K562 (cell line): ENCODE data around the gene TIMM10. TPM values are rescaled to one million over a fixed set of nuclear protein-coding genes. Genes with fewer than 3 reads are reported as not detected.

Source experiments
- ATAC-seq: fragments of 200-7000 bp; cut with Tn5 transposase; 3 replicates; pipeline ENCODE4 v1.9.1; 2020; ENCODE audit warnings: moderate library complexity
- BruUV-seq: library from RNA; stranded (reverse); fragments of 400-500 nt; replicated peaks from 2 replicates; lab custom pipeline; 2021; lab: Mats Ljungman, UMichigan
- CTCF ChIA-PET: fragments of 300-600 bp; formaldehyde crosslinking; extraction: SDS; loops from one replicate; lab custom pipeline; 2021; ENCODE audit warnings: low intra/inter-chr PET ratio; lab: Yijun Ruan, JAX
- POLR2A ChIA-PET: fragments of 300-600, 350-650 bp; sonication (Branson Sonifier 250); formaldehyde crosslinking; extraction: SDS; loops from one replicate; lab custom pipeline; 2021; ENCODE audit warnings: antibody characterized with exemption, inconsistent platforms; lab: Yijun Ruan, JAX
- DNase-seq, 4 experiments: peaks; one replicate each; pipeline versions ENCODE4 v3.0.0 to v3.0.0-alpha.2; 2011 to 2018; ENCODE audit warnings: low spot score in 3 of 4, mixed read lengths in 3 of 4; ENCODE audit errors: extremely low read depth in 1 of 4
- FAIRE-seq: peaks from 2 replicates; lab custom pipeline; 2011; peaks lifted over from hg19 to GRCh38; lab: Jason Lieb, UNC
- H2AFZ ChIP-seq: 2 replicates; pipeline ENCODE4 v1.6.0; 2011; ENCODE audit warnings: low read depth, low read length, control low read depth, inconsistent platforms
- H3K27ac ChIP-seq: fragments of 200-600 bp; 3 replicates; pipeline ENCODE4 v1.8.0; 2011; ENCODE audit warnings: low read depth, mild to moderate bottlenecking, control low read depth, inconsistent platforms, low read length, moderate library complexity, mixed read lengths; ENCODE audit errors: extremely low read depth
- H3K27me3 ChIP-seq, 2 experiments: fragments of 300-600 bp in 1 of 2; 2 replicates in 1 of 2; 3 replicates in 1 of 2; pipeline versions ENCODE4 v1.6.0 to v1.8.0; 2011; ENCODE audit warnings: inconsistent platforms in 2 of 2, low read length in 2 of 2, mild to moderate bottlenecking in 1 of 2, mixed read lengths in 1 of 2, moderate library complexity in 1 of 2; ENCODE audit not compliant: control insufficient read depth in 2 of 2, insufficient read depth in 2 of 2
- H3K36me3 ChIP-seq: fragments of 300-600 bp; 3 replicates; pipeline ENCODE4 v1.8.0; 2011; ENCODE audit warnings: mild to moderate bottlenecking, low read length, inconsistent platforms; ENCODE audit not compliant: control insufficient read depth, insufficient read depth
- H3K4me1 ChIP-seq, 2 experiments: fragments of 200-600 bp in 1 of 2; replicated peaks in 1 of 2; 2 replicates in 1 of 2; 3 replicates in 1 of 2; pipeline versions ENCODE4 v1.5.1 to v1.8.0; 2011; ENCODE audit warnings: inconsistent platforms in 2 of 2, low read length in 2 of 2, mild to moderate bottlenecking in 1 of 2, mixed read lengths in 1 of 2, moderate library complexity in 1 of 2; ENCODE audit not compliant: control insufficient read depth in 2 of 2, insufficient read depth in 2 of 2
- H3K4me2 ChIP-seq: 2 replicates; pipeline ENCODE4 v1.6.1; 2011; ENCODE audit warnings: low read length, control low read depth, inconsistent platforms, mixed read lengths; ENCODE audit not compliant: insufficient read depth
- H3K4me3 ChIP-seq: fragments of 200-600 bp; sonication (generic), shearing (Covaris generic); 2 replicates; pipeline ENCODE4 v1.5.1; 2016; ENCODE audit warnings: control low read depth, inconsistent platforms
- H3K79me2 ChIP-seq: fragments of 200-600 bp; 3 replicates; pipeline ENCODE4 v1.8.0; 2011; ENCODE audit warnings: low read length, inconsistent platforms; ENCODE audit not compliant: control insufficient read depth, insufficient read depth
- H3K9ac ChIP-seq, 2 experiments: 2 replicates each; pipeline versions ENCODE4 v1.6.0 to v1.6.1; 2011; ENCODE audit warnings: low read depth in 2 of 2, low read length in 2 of 2, control low read depth in 1 of 2, inconsistent platforms in 1 of 2, mild to moderate bottlenecking in 1 of 2, mixed read lengths in 1 of 2; ENCODE audit not compliant: insufficient read depth in 1 of 2
- H3K9me1 ChIP-seq: one replicate; pipeline ENCODE4 v1.6.0; 2011; ENCODE audit warnings: inconsistent platforms, mild to moderate bottlenecking, low read length, moderate library complexity; ENCODE audit not compliant: control insufficient read depth, insufficient read depth
- H3K9me3 ChIP-seq: replicated peaks from 2 replicates; pipeline ENCODE4 v1.5.1; 2011; ENCODE audit warnings: low read depth, low read length, inconsistent platforms; ENCODE audit not compliant: control insufficient read depth, insufficient read depth
- H4K20me1 ChIP-seq: replicated peaks from 2 replicates; pipeline ENCODE4 v1.6.1; 2011; ENCODE audit warnings: low read length, inconsistent platforms, mixed read lengths; ENCODE audit not compliant: control insufficient read depth, insufficient read depth
- BRF1 ChIP-seq: IDR thresholded peaks from 3 replicates; pipeline ENCODE4 v1.6.1; 2011; ENCODE audit warnings: borderline replicate concordance, mild to moderate bottlenecking; ENCODE audit not compliant: insufficient read length; ENCODE audit errors: extremely low read depth
- CBX8 ChIP-seq: fragments of 200-600 bp; sonication (generic); IDR thresholded peaks from 2 replicates; pipeline ENCODE4 v1.6.1; 2012; ENCODE audit warnings: borderline replicate concordance, mixed run types, low read depth, mild to moderate bottlenecking, moderate library complexity, mixed read lengths, low read length, control low read depth, inconsistent platforms; ENCODE audit not compliant: poor library complexity, severe bottlenecking; ENCODE audit errors: extremely low read depth
- CXXC5 ChIP-seq: fragments of 250-450 bp; sonication (Bioruptor Pico); IDR thresholded peaks from 2 replicates; pipeline ENCODE4 v1.8.0; 2022; ENCODE audit warnings: inconsistent platforms, mild to moderate bottlenecking, moderate library complexity
- EGR1 ChIP-seq: fragments of 450-650 bp; conservative IDR thresholded peaks from 2 replicates; pipeline ENCODE4 v1.6.1; 2017; ENCODE audit warnings: mild to moderate bottlenecking
- HIVEP1 ChIP-seq: fragments of 250-450 bp; sonication (Bioruptor Pico); IDR thresholded peaks from 2 replicates; pipeline ENCODE4 v1.4.0; 2020; ENCODE audit warnings: mild to moderate bottlenecking
- JUND ChIP-seq, 2 experiments: IDR thresholded peaks; 2 replicates in 1 of 2; 3 replicates in 1 of 2; pipeline ENCODE4 v1.6.1; 2011; ENCODE audit warnings: borderline replicate concordance in 2 of 2, low read depth in 2 of 2, low read length in 2 of 2, improper control_type of control experiment in 1 of 2, missing biosample characterization in 1 of 2, missing genetic modification characterization in 1 of 2, missing genetic modification reagents in 1 of 2
- LEF1 ChIP-seq: fragments of 450-650 bp; IDR thresholded peaks from 2 replicates; pipeline ENCODE4 v1.6.1; 2016; ENCODE audit warnings: mild to moderate bottlenecking
- MXI1 ChIP-seq: IDR thresholded peaks from 2 replicates; pipeline ENCODE4 v1.6.1; 2011; ENCODE audit warnings: low read depth, mild to moderate bottlenecking, improper control_type of control experiment, low read length
- POLR2AphosphoS2 ChIP-seq: IDR thresholded peaks from 2 replicates; pipeline ENCODE4 v1.6.1; 2012; ENCODE audit warnings: low read length, improper control_type of control experiment
- POLR3A ChIP-seq: IDR thresholded peaks from 2 replicates; pipeline ENCODE4 v1.6.1; 2011; ENCODE audit warnings: borderline replicate concordance, mild to moderate bottlenecking, moderate library complexity; ENCODE audit not compliant: insufficient read length, insufficient read depth; ENCODE audit errors: extremely low read depth
- SAFB ChIP-seq: fragments of 200-400 bp; formaldehyde crosslinking; IDR thresholded peaks from 2 replicates; pipeline ENCODE4 v1.6.1; 2017; ENCODE audit warnings: low read depth, low read length, borderline replicate concordance
- SMARCC2 ChIP-seq: fragments of 450-650 bp; IDR thresholded peaks from 2 replicates; pipeline ENCODE4 v1.6.1; 2017; ENCODE audit warnings: antibody characterized with exemption, moderate library complexity, mild to moderate bottlenecking, low read depth
- SP1 ChIP-seq: sonication (generic); formaldehyde crosslinking; IDR thresholded peaks from 2 replicates; pipeline ENCODE4 v1.8.1; 2022; ENCODE audit warnings: mild to moderate bottlenecking, missing genetic modification reagents
- ZNF12 ChIP-seq: sonication (generic); formaldehyde crosslinking; IDR thresholded peaks from 2 replicates; pipeline ENCODE4 v1.4.0; 2020; ENCODE audit warnings: mild to moderate bottlenecking, missing genetic modification reagents
- ZNF184 ChIP-seq: sonication (generic); formaldehyde crosslinking; IDR thresholded peaks from 2 replicates; pipeline ENCODE4 v1.5.0; 2020; ENCODE audit warnings: missing genetic modification reagents
- ZNF398 ChIP-seq: fragments of 250-450 bp; sonication (Bioruptor Pico); IDR thresholded peaks from 2 replicates; pipeline ENCODE4 v1.8.0; 2021; ENCODE audit warnings: moderate library complexity, mild to moderate bottlenecking, inconsistent platforms
- ZNF780A ChIP-seq: fragments of 250-450 bp; sonication (Bioruptor Pico); IDR thresholded peaks from 2 replicates; pipeline ENCODE4 v1.5.0; 2021; ENCODE audit warnings: mild to moderate bottlenecking
- WGBS: fragments of 100-300 bp; shearing (Covaris generic); methylation state at CpG from one replicate; pipeline ENCODE4 v1.1.6; 2016; ENCODE audit warnings: low coverage, mixed read lengths; ENCODE audit not compliant: insufficient coverage; ENCODE audit errors: missing lambda C conversion rate; 5-methylcytosine and 5-hydroxymethylcytosine counted together
- in situ Hi-C: fragments of 300-500 bp; cut with MboI; formaldehyde crosslinking; loops from 4 replicates; pipeline ENCODE4 v1.15.0; 2018; ENCODE audit warnings: inconsistent platforms, mixed read lengths
- intact Hi-C: fragments of 100-400 bp; cut with micrococcal nuclease; formaldehyde crosslinking; loops from 2 replicates; pipeline ENCODE4 v1.14.2; 2022
- polyA plus RNA-seq, 8 experiments: library from polyadenylated mRNA; depleted of rRNA in 4 of 8; stranded (reverse) in 5 of 8; unstranded in 3 of 8; fragments of >200 nt; fragmentation: Nextera tagmentation in 2 of 8; fragmentation: Illumina TruSeq in 1 of 8; extraction: Ambion mirVana in 2 of 8; extraction: Trizol in 1 of 8; gene quantifications; 2 replicates each; pipeline versions ENCODE4 v1.2.1 to v1.2.3, GENCODE V29; 2011 to 2014; ENCODE audit warnings: inconsistent platforms in 1 of 8, missing spikeins in 1 of 8
- total RNA-seq, 7 experiments: library from RNA; depleted of rRNA in 6 of 7; stranded (reverse); fragments of >200 nt in 6 of 7; fragmentation: Illumina TruSeq in 2 of 7; extraction: Trizol in 2 of 7; gene quantifications; 2 replicates each; pipeline versions ENCODE4 v1.2.1 to v1.2.3, GENCODE V29; 2011 to 2021; ENCODE audit warnings: low replicate concordance in 1 of 7

The TIMM10 gene
- total and polyA plus RNA-seq, 9 of the 15 experiments (the other 6 are each of a cell fraction or from before 2014, with no cell fraction given): 109 to 553 (median 172) TPM

GRCh38 chr11:57571606-57572005 is 41.1 kb upstream of the TIMM10 start:
- Histone ChIP-seq H3K9me1 (no peaks in the 10 kb centered on the region), H3K27me3 (peaks cover 3 to 5% of the 10 kb centered on the region in 2 experiments; a peak in 2 of 5 replicates), H3K4me2 (no peak overlapping the region), H3K36me3 (no peaks in the 10 kb centered on the region), H3K27ac (no peak overlapping the region), H3K9me3 (no peaks in the 10 kb centered on the region), H3K4me1 (peaks cover 5 to 19% of the 10 kb centered on the region in 2 experiments; a peak in 4 of 5 replicates), H2AFZ (no peak overlapping the region), H3K4me3 (no peak overlapping the region), H3K9ac (no peak overlapping the region), H4K20me1 (no peaks in the 10 kb centered on the region), H3K79me2 (no peaks in the 10 kb centered on the region; the same call in 2 of the 3 replicates)
- CTCF ChIA-PET: interaction anchor here (4.9 kb wide), 1 partner anchor 70 kb away, joined by 37 read pairs; no protein-coding TSS in a partner anchor
- ATAC-seq (no peak), DNase-seq (peak in 1 of 4 experiments; percentile 3), FAIRE-seq (no peak)
- WGBS: 0% methylated on average over 2 of the region's 2 CpGs
- TF ChIP-seq ZNF12: no peak
- no peak for TF ChIP-seq BRF1
- no peak for TF ChIP-seq EGR1
- TF ChIP-seq ZNF398 (CRISPR knock-in tag): no peak
- TF ChIP-seq ZNF780A (CRISPR knock-in tag): no peak
- no peak for TF ChIP-seq LEF1
- TF ChIP-seq HIVEP1 (CRISPR knock-in tag): no peak
- no peak for TF ChIP-seq CXXC5 (CRISPR knock-in tag)
- no peak for TF ChIP-seq POLR2AphosphoS2
- TF ChIP-seq SMARCC2: no peak
- no peak for TF ChIP-seq CBX8
- no peak for TF ChIP-seq MXI1
- TF ChIP-seq JUND (IDR thresholded peaks at IDR 0.05; ENCODE audit: borderline replicate concordance, low read depth, low read length): no peak
- TF ChIP-seq JUND (tag; IDR thresholded peaks at IDR 0.05; ENCODE audit: borderline replicate concordance, low read depth, low read length): no peak
- TF ChIP-seq SP1 (CRISPR knock-in tag): no peak
- no peak for TF ChIP-seq SAFB
- no peak for TF ChIP-seq POLR3A
- TF ChIP-seq ZNF184 (CRISPR knock-in tag): no peak
- no TSS peak for BruUV-seq
- in situ Hi-C loops: no loop called here
- POLR2A ChIA-PET: interaction anchor here (0.6 to 0.7 kb wide), 2 partner anchors 32 to 65 kb away, joined by 4 to 5 read pairs; no protein-coding TSS in a partner anchor
- intact Hi-C loops: no loop called here
